ENCODE results near the gene TP73. TPM values are rescaled to one million over a fixed set of nuclear protein-coding genes. Genes with fewer than 3 reads are reported as not detected.

TP73 gene
- total RNA-seq = under 1 TPM; 0.12 to 0.63 (median 0.51) TPM
- long read RNA-seq, donor 1 = 0 reads
- long read RNA-seq, donor 2 = 0 reads

- DNase-seq (peak in 1 of 3 donors; percentile 39), ATAC-seq (peak; percentile 10)
- no peaks in the 10 kb centered on the region for H3K36me3 ChIP-seq (ENCODE audit: low read depth)
- no peak within 1 kb of the TSS for H3K4me3 ChIP-seq
- no peak for TF ChIP-seq CTCF (IDR thresholded peaks at IDR 0.05)
- no peaks in the 10 kb centered on the region for H3K9me3 ChIP-seq
- intact Hi-C loops (cut with DNase I, micrococcal nuclease) = no loop called here
- H3K4me1 ChIP-seq (ENCODE audit: low read depth) = peaks cover 35% of the 10 kb centered on the region
Measured at GRCh38 chr1:3651930-3652547, at the start of gene TP73. Gene TP73 (plus strand): TSS chr1:3652516. CDS start chr1:3682366, 29,850 bp downstream.

DNA sequence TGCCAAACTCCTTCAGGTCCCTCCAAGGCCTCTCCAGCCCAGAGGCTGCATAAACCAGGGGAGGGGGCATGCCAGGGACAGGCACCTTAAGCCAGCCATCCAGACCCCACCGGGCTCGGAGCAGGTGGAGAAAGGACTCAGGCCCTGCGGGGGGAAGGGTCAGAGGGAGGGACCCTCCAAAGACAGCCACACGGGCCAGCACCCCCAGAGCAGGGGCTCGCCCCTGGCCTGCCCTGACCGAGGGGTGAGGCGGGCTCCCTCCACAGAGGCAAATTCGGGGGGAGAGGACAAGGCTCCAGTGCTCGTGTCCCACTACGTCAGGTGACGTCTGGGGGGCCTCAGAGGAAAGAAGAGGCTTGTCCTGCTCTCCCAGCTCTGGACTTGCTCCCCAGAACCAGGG, 49.2 kb upstream of the TP73 start:
- H3K4me1 ChIP-seq (ENCODE audit: low read depth) = no peaks in the 10 kb centered on the region
- H3K4me3 ChIP-seq = no peak overlapping the region
- H3K9me3 ChIP-seq = no peaks in the 10 kb centered on the region
- DNase-seq (no peak), ATAC-seq (no peak)
- H3K36me3 ChIP-seq (ENCODE audit: low read depth) = no peaks in the 10 kb centered on the region
- TF ChIP-seq CTCF (IDR thresholded peaks at IDR 0.05) = no peak
- intact Hi-C loops (cut with DNase I, micrococcal nuclease) = no loop called here

DNA sequence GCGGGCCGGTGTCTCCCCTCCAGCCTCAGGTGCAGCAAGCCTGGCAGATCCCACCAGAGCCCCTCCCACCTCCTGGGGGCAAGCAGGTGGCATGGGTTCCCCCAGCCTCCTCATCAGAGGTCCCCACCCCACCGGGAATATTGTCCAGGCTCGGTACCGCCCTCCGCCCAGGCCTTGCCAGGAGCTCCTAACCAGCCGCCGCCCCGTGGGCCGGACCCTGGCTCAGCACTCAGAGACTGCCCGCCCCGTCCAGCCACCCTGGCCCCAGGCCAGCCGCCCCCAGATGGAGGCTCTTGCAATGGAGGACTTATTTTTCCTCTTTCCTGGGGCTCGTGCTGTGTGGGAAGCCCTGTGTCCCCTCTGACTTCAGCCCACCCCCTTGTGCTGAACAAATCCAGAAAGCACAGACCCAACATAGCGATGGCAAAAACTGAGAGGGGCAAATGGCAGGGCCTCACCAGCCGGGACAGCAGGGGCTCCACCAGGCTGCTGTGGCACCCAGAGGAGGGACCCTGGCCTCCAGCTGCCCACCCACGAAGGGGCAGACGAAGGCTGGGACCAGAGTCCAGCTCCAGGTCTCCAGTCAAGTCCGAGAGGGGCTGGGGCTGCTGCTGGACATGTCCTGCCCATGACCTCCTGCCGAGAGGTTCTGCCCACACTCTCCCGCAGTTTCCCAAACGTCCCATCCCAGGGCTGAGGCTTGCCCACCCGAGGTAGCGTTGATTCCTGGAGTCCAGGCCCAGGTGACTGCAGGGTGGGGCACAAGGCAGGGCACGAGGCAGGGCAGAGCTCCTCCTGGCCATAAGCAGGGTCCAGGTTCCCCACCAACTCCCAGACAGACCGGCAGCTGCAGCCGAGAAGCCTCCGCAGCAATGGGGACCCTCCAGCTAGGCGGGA, 48.5 kb upstream of the TP73 start:
- no peaks in the 10 kb centered on the region for H3K9me3 ChIP-seq
- intact Hi-C loops (cut with DNase I, micrococcal nuclease) = no loop called here
- no peak for TF ChIP-seq CTCF (IDR thresholded peaks at IDR 0.05)
- H3K36me3 ChIP-seq (ENCODE audit: low read depth) = no peaks in the 10 kb centered on the region
- DNase-seq (no peak), ATAC-seq (no peak)
- H3K4me3 ChIP-seq = no peak overlapping the region
- H3K4me1 ChIP-seq (ENCODE audit: low read depth) = no peaks in the 10 kb centered on the region

- no peak for TF ChIP-seq CTCF (IDR thresholded peaks at IDR 0.05)
- H3K4me1 ChIP-seq (ENCODE audit: low read depth) = no peaks in the 10 kb centered on the region
- ATAC-seq (no peak), DNase-seq (no peak)
- intact Hi-C loops (cut with DNase I, micrococcal nuclease) = no loop called here
- H3K4me3 ChIP-seq = no peak overlapping the region
- H3K9me3 ChIP-seq = no peaks in the 10 kb centered on the region
- no peaks in the 10 kb centered on the region for H3K36me3 ChIP-seq (ENCODE audit: low read depth)
Measured at GRCh38 chr1:3604468-3604974, 47.8 kb upstream of the TP73 start.

GRCh38 chr1:3604997-3605823, 47.1 kb upstream of the TP73 start:
- no peaks in the 10 kb centered on the region for H3K4me1 ChIP-seq (ENCODE audit: low read depth)
- DNase-seq (no peak), ATAC-seq (no peak)
- no peaks in the 10 kb centered on the region for H3K36me3 ChIP-seq (ENCODE audit: low read depth)
- intact Hi-C loops (cut with DNase I, micrococcal nuclease) = no loop called here
- TF ChIP-seq CTCF (IDR thresholded peaks at IDR 0.05) = no peak
- H3K4me3 ChIP-seq = no peak overlapping the region
- no peaks in the 10 kb centered on the region for H3K9me3 ChIP-seq
